ENCODE measurements around the gene TBX4.

GRCh38 chr17:61517843-61518606 lies 65.8 kb downstream of the TBX4 start:
- TF ChIP-seq POLR2A (IDR thresholded peaks at IDR 0.05) (no peak), CTCF (IDR thresholded peaks at IDR 0.05) (no peak), POLR2AphosphoS5 (IDR thresholded peaks at IDR 0.05) (no peak)

All from breast epithelium (tissue), 3 donors.